Fibroblast of lung (primary cell): ENCODE measurements around the gene EYA2. TPM values are rescaled to one million over a fixed set of nuclear protein-coding genes. Genes with fewer than 3 reads are reported as not detected.

ENCODE experiments used
- DNase-seq, 2 donors: peaks; one replicate each; pipeline versions ENCODE4 v3.0.0 to v3.0.0-alpha.2; 2010; ENCODE audit warnings: low read depth in 2 of 2
- H2AFZ ChIP-seq: 2 replicates; pipeline ENCODE4 v1.5.1; 2012; ENCODE audit warnings: low read length, control low read depth, inconsistent platforms
- H3K27ac ChIP-seq: 2 replicates; pipeline ENCODE4 v1.5.1; 2011; ENCODE audit warnings: low read length, control low read depth; ENCODE audit not compliant: insufficient read depth
- H3K27me3 ChIP-seq: 2 replicates; pipeline ENCODE4 v1.5.1; 2011; ENCODE audit warnings: mild to moderate bottlenecking, low read length; ENCODE audit not compliant: control insufficient read depth, insufficient read depth
- H3K36me3 ChIP-seq: 2 replicates; pipeline ENCODE4 v1.5.1; 2011; ENCODE audit warnings: low read length; ENCODE audit not compliant: control insufficient read depth, insufficient read depth
- H3K4me1 ChIP-seq: 2 replicates; pipeline ENCODE4 v1.5.1; 2011; ENCODE audit warnings: low read length; ENCODE audit not compliant: control insufficient read depth, insufficient read depth; ENCODE audit errors: extremely low read depth
- H3K4me2 ChIP-seq: 2 replicates; pipeline ENCODE4 v1.5.1; 2011; ENCODE audit warnings: low read length, control low read depth; ENCODE audit not compliant: insufficient read depth; ENCODE audit errors: extremely low read depth
- H3K4me3 ChIP-seq, 4 experiments: fragments of 200-600 bp in 1 of 4; sonication (generic) in 1 of 4; replicated peaks in 1 of 4; 2 replicates each; pipeline ENCODE4 v1.5.1; 2011 to 2016; ENCODE audit warnings: low read length in 4 of 4, low read depth in 3 of 4, mild to moderate bottlenecking in 3 of 4, control low read depth in 2 of 4, inconsistent platforms in 1 of 4, mixed read lengths in 1 of 4; ENCODE audit not compliant: insufficient read depth in 1 of 4; ENCODE audit errors: control extremely low read depth in 1 of 4
- H3K79me2 ChIP-seq: 2 replicates; pipeline ENCODE4 v1.5.1; 2012; ENCODE audit warnings: mild to moderate bottlenecking, low read length, inconsistent platforms; ENCODE audit not compliant: control insufficient read depth, insufficient read depth
- H3K9ac ChIP-seq: 2 replicates; pipeline ENCODE4 v1.5.1; 2011; ENCODE audit warnings: mild to moderate bottlenecking, low read length, control low read depth; ENCODE audit not compliant: insufficient read depth
- H3K9me3 ChIP-seq: 2 replicates; pipeline ENCODE4 v1.5.1; 2012; ENCODE audit warnings: low read depth, low read length; ENCODE audit not compliant: control insufficient read depth, insufficient read depth
- H4K20me1 ChIP-seq: 2 replicates; pipeline ENCODE4 v1.5.1; 2011; ENCODE audit warnings: low read length; ENCODE audit not compliant: control insufficient read depth, insufficient read depth; ENCODE audit errors: extremely low read depth
- CTCF ChIP-seq, 2 donors: IDR thresholded peaks in 1 of 2; conservative IDR thresholded peaks in 1 of 2; 1 replicate in 1 of 2; 2 replicates in 1 of 2; pipeline ENCODE4 v1.5.1; 2011 to 2012; ENCODE audit warnings: low read length in 2 of 2, control low read depth in 1 of 2, inconsistent platforms in 1 of 2, low read depth in 1 of 2, mild to moderate bottlenecking in 1 of 2
- EZH2 ChIP-seq: IDR thresholded peaks from 2 replicates; pipeline ENCODE4 v1.5.1; 2012; ENCODE audit warnings: low read length, control low read depth, mild to moderate bottlenecking; ENCODE audit errors: missing control alignments
- polyA plus RNA-seq, 2 donors: library from polyadenylated mRNA; depleted of rRNA in 1 of 2; stranded (reverse) in 1 of 2; unstranded in 1 of 2; fragments of >200 nt; gene quantifications; 2 replicates each; pipeline ENCODE4 v1.2.1, GENCODE V29; 2011 to 2012; ENCODE audit warnings: missing spikeins in 1 of 2
- total RNA-seq: library from RNA; depleted of rRNA; stranded (reverse); fragments of >200 nt; gene quantifications from 2 replicates; pipeline ENCODE4 v1.2.1, GENCODE V29; 2014

Gene EYA2
- total and polyA plus RNA-seq, 2 donors (not counting 1 experiment from before 2014, with no cell fraction given) = 0.37 to 1.7 TPM

DNA sequence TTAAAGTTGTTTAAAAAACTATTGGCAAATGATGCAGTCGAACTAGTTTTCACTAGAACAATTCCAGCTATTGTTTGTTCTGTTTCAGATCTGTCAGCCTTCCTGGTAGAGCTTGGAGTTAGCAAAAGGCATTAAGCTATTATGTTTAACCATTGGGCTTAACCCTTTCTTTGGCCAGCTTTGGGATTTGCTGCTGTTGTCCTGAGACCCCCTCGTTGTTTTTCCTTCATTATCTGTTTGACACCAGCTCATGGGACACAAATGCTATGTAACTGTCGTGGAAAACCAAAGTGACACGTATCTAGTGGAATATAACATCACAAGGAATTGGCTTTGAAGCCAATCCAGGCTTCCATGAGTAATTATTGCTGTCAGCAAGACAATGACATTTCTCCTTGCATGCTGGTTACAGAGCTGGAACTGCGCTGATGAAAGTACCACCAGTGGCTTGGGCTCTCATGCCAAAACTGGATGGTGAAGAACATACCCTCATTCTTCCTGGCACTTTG lies 96.0 kb downstream of the EYA2 start:
- DNase-seq = no peak
- Histone ChIP-seq H3K79me2 (no peaks in the 10 kb centered on the region), H3K9ac (no peak overlapping the region), H2AFZ (no peak overlapping the region), H3K4me3 (no peak overlapping the region), H4K20me1 (no peaks in the 10 kb centered on the region), H3K9me3 (no peaks in the 10 kb centered on the region), H3K27me3 (no peaks in the 10 kb centered on the region), H3K27ac (no peak overlapping the region), H3K36me3 (no peaks in the 10 kb centered on the region), H3K4me2 (no peak overlapping the region), H3K4me1 (no peaks in the 10 kb centered on the region)
- TF ChIP-seq CTCF (conservative IDR thresholded peaks at IDR 0.05 in 1 of 2, IDR thresholded peaks at IDR 0.05 in 1 of 2; ENCODE audit: low read depth in 1 of 2, low read length in 2 of 2) (no peak), EZH2 (no peak)

- Histone ChIP-seq H3K79me2 (no peaks in the 10 kb centered on the region), H3K4me3 (no peak overlapping the region), H3K36me3 (no peaks in the 10 kb centered on the region), H3K9me3 (no peaks in the 10 kb centered on the region), H3K9ac (no peak overlapping the region), H3K4me2 (no peak overlapping the region), H2AFZ (no peak overlapping the region), H3K4me1 (no peaks in the 10 kb centered on the region), H3K27me3 (no peaks in the 10 kb centered on the region), H3K27ac (no peak overlapping the region), H4K20me1 (no peaks in the 10 kb centered on the region)
- TF ChIP-seq CTCF (conservative IDR thresholded peaks at IDR 0.05 in 1 of 2, IDR thresholded peaks at IDR 0.05 in 1 of 2; ENCODE audit: low read depth in 1 of 2, low read length in 2 of 2) = no peak
- no peak for TF ChIP-seq EZH2
- no peak for DNase-seq
Measured at GRCh38 chr20:46991168-46991567, 96.5 kb downstream of the EYA2 start.

GRCh38 chr20:46991880-46992639 lies 97.4 kb downstream of the EYA2 start:
- no peaks in the 10 kb centered on the region for H3K4me1 ChIP-seq
- no peak overlapping the region for H3K4me3 ChIP-seq
- H3K79me2 ChIP-seq = no peaks in the 10 kb centered on the region
- no peaks in the 10 kb centered on the region for H3K36me3 ChIP-seq
- H3K9ac ChIP-seq = no peak overlapping the region
- H2AFZ ChIP-seq = no peak overlapping the region
- H3K4me2 ChIP-seq = no peak overlapping the region
- no peaks in the 10 kb centered on the region for H3K27me3 ChIP-seq
- H3K27ac ChIP-seq = no peak overlapping the region
- no peak for DNase-seq
- H4K20me1 ChIP-seq = no peaks in the 10 kb centered on the region
- H3K9me3 ChIP-seq = no peaks in the 10 kb centered on the region
- TF ChIP-seq CTCF (conservative IDR thresholded peaks at IDR 0.05 in 1 of 2, IDR thresholded peaks at IDR 0.05 in 1 of 2; ENCODE audit: low read depth in 1 of 2, low read length in 2 of 2) = no peak
- TF ChIP-seq EZH2 = no peak
